OCI-LY3 (cell line): Measurements from ENCODE around the gene NPHP4.

Source experiments
- H2AFZ ChIP-seq: fragments of 200-600, 300-600 bp; shearing (Covaris generic); 2 replicates; pipeline ENCODE4 v1.6.0; 2014; ENCODE audit warnings: antibody characterized with exemption, low read depth, low read length
- H3K27ac ChIP-seq: fragments of 200-600, 300-600 bp; sonication (generic); 2 replicates; pipeline ENCODE4 v1.5.1; 2014; ENCODE audit warnings: mild to moderate bottlenecking, low read length, moderate library complexity, mixed read lengths
- H3K27me3 ChIP-seq: fragments of 200-600, 300-600 bp; sonication (generic); 2 replicates; pipeline ENCODE4 v1.6.1; 2014; ENCODE audit warnings: low read depth, low read length, mixed read lengths
- H3K36me3 ChIP-seq: fragments of 200-600, 300-600 bp; sonication (generic); replicated peaks from 2 replicates; pipeline ENCODE3; 2014; ENCODE audit warnings: low read depth, low read length, mixed read lengths
- H3K4me1 ChIP-seq: fragments of 300-600, 200-600 bp; sonication (generic); 2 replicates; pipeline ENCODE4 v1.6.1; 2014; ENCODE audit warnings: low read length, mixed read lengths
- H3K4me2 ChIP-seq: fragments of 200-600, 300-600 bp; sonication (generic); 2 replicates; pipeline ENCODE4 v1.6.1; 2014; ENCODE audit warnings: low read length, mixed read lengths
- H3K4me3 ChIP-seq: fragments of 300-600, 200-600 bp; sonication (generic); 2 replicates; pipeline ENCODE4 v1.5.1; 2014; ENCODE audit warnings: antibody characterized with exemption, mild to moderate bottlenecking, low read length, moderate library complexity
- H3K79me2 ChIP-seq: fragments of 300-600, 200-600 bp; shearing (Covaris generic); 2 replicates; pipeline ENCODE4 v1.6.1; 2014; ENCODE audit warnings: mild to moderate bottlenecking, low read length, mixed read lengths
- H3K9ac ChIP-seq: fragments of 300-600, 200-600 bp; shearing (Covaris generic); 2 replicates; pipeline ENCODE4 v1.6.0; 2014; ENCODE audit warnings: mild to moderate bottlenecking, low read length, moderate library complexity
- H3K9me3 ChIP-seq: fragments of 200-600, 300-600 bp; shearing (Covaris generic); 2 replicates; pipeline ENCODE4 v1.6.1; 2014; ENCODE audit warnings: low read length, mixed read lengths; ENCODE audit not compliant: insufficient read depth
- H4K20me1 ChIP-seq: fragments of 200-600, 300-600 bp; sonication (generic); 2 replicates; pipeline ENCODE4 v1.6.1; 2016; ENCODE audit warnings: low read length, mixed read lengths; ENCODE audit not compliant: insufficient read depth
- CTCF ChIP-seq: fragments of 200-600, 300-600 bp; sonication (generic); IDR thresholded peaks from 2 replicates; pipeline ENCODE4 v1.5.1; 2014; ENCODE audit warnings: antibody characterized with exemption, low read length, low read depth
- EZH2phosphoT487 ChIP-seq: fragments of 200-600 bp; shearing (Covaris generic); IDR thresholded peaks from 2 replicates; pipeline ENCODE4 v1.6.1; 2018; ENCODE audit warnings: antibody characterized with exemption, mixed run types, low read depth

Gene NPHP4

DNA sequence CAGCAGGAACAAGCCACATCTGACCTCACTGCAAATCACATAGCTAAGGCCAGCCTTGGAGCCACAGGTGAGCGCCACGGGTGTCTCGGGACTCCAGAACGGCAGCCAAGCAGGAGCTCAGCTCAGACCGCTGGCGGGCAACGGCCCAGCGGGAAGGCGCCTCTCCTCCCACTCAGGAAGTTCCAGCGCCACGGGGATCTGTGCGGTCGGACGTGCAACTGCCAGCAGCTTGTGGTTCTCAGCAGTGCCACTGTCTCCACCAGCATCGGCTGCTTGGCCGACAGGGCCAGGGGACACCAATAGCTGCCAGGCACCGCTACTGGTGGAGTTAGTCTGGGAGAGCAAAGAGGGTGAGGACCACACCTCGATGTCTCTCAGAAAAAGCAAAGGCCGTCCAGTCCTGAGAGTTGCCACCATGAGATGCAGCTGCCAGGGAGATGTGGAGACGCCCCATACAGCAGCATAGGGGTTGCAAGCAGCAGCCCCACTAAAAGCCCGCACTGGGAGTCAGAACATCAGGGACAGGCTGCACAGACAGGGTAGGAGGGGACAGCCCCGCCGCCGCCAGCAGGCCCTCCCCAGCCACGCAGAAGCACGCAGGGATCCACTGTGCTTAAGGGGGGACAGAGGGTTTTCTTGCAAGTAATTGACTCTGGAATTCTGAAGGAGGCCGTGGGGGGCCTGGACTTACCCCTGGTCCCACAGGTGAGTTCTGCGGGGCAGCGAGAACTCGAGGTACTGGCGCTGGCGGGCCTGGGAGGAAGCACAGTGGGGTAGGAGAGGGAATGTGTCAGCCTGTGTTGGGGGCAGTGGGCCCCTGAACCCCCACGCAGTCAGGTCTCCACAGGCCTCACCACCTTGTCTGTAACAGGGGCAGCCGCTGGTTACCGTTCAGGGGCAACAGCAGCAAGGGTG, 83.5 kb downstream of the NPHP4 start:
- H2AFZ ChIP-seq: no peak overlapping the region
- no peaks in the 10 kb centered on the region for H4K20me1 ChIP-seq
- no peak overlapping the region for H3K27ac ChIP-seq
- H3K79me2 ChIP-seq: no peaks in the 10 kb centered on the region
- no peaks in the 10 kb centered on the region for H3K27me3 ChIP-seq
- TF ChIP-seq CTCF (no peak), EZH2phosphoT487 (no peak)
- no peak overlapping the region for H3K4me2 ChIP-seq
- no peak overlapping the region for H3K9ac ChIP-seq
- no peak overlapping the region for H3K4me3 ChIP-seq
- no peaks in the 10 kb centered on the region for H3K4me1 ChIP-seq
- H3K36me3 ChIP-seq: no peaks in the 10 kb centered on the region
- no peaks in the 10 kb centered on the region for H3K9me3 ChIP-seq

DNA sequence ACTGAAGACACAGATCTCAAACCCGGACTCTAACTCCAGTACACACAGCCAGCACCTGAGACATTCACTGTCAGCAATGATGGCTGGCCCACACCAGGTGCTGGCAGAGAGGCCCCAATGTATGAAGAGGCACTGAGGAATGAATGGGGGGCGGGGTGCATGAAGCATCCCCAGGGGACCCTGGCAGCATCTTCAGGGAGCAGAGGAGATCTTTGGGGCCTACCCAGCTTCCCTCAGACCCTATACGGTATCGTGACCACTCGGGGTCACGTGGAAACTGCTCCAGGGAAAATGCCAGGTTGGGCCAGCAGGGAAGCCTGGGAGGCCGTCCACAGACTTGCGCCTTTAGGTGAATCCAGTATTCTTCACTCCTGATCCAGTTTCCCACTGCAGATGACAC, 84.3 kb downstream of the NPHP4 start:
- H3K9me3 ChIP-seq: no peaks in the 10 kb centered on the region
- H4K20me1 ChIP-seq: no peaks in the 10 kb centered on the region
- H3K4me3 ChIP-seq: no peak overlapping the region
- no peaks in the 10 kb centered on the region for H3K79me2 ChIP-seq
- no peak overlapping the region for H3K9ac ChIP-seq
- no peaks in the 10 kb centered on the region for H3K36me3 ChIP-seq
- H2AFZ ChIP-seq: no peak overlapping the region
- no peak overlapping the region for H3K4me2 ChIP-seq
- no peak overlapping the region for H3K27ac ChIP-seq
- H3K4me1 ChIP-seq: no peaks in the 10 kb centered on the region
- H3K27me3 ChIP-seq: no peaks in the 10 kb centered on the region
- TF ChIP-seq CTCF (no peak), EZH2phosphoT487 (no peak)

DNA sequence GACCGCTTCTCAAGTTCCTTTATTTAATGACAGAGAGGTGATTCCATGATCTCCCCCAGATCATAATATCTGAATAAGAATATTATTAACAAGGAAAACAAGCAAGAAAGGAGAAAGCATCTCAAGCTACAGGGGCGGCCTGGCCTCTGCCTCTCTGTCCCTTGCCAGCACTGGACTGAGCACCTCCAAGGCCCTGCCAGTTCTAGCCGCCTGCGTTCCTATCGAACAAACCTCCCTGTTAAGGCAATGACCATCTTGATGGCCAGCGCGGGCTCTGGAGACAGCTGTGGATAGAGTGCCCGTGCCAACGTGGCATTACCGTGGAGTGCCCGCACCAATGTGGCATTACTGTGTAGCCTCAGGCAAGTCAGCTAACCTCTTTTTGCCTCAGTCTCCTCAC, 84.8 kb downstream of the NPHP4 start:
- Histone ChIP-seq H2AFZ (no peak overlapping the region), H3K27me3 (no peaks in the 10 kb centered on the region), H3K36me3 (no peaks in the 10 kb centered on the region), H3K4me1 (no peaks in the 10 kb centered on the region), H3K9me3 (no peaks in the 10 kb centered on the region), H4K20me1 (no peaks in the 10 kb centered on the region), H3K9ac (no peak overlapping the region), H3K79me2 (no peaks in the 10 kb centered on the region), H3K27ac (no peak overlapping the region), H3K4me2 (no peak overlapping the region), H3K4me3 (no peak overlapping the region)
- TF ChIP-seq EZH2phosphoT487 (no peak), CTCF (no peak)

GRCh38 chr1:5906966-5907365, 85.3 kb downstream of the NPHP4 start:
- H3K9ac ChIP-seq: no peak overlapping the region
- H3K36me3 ChIP-seq: no peaks in the 10 kb centered on the region
- no peak overlapping the region for H3K4me3 ChIP-seq
- no peaks in the 10 kb centered on the region for H3K79me2 ChIP-seq
- TF ChIP-seq EZH2phosphoT487 (no peak), CTCF (no peak)
- no peaks in the 10 kb centered on the region for H3K4me1 ChIP-seq
- no peaks in the 10 kb centered on the region for H3K27me3 ChIP-seq
- H4K20me1 ChIP-seq: no peaks in the 10 kb centered on the region
- no peaks in the 10 kb centered on the region for H3K9me3 ChIP-seq
- H3K4me2 ChIP-seq: no peak overlapping the region
- H3K27ac ChIP-seq: no peak overlapping the region
- H2AFZ ChIP-seq: no peak overlapping the region
